MCF 10A (cell line): ENCODE results near the gene PRKAR2B. TPM values are rescaled to one million over a fixed set of nuclear protein-coding genes. Genes with fewer than 3 reads are reported as not detected.

Source experiments
- BruUV-seq: library from RNA; stranded (reverse); fragments of 400-500 nt; replicated peaks from 2 replicates; lab custom pipeline; 2021; lab: Mats Ljungman, UMichigan
- CTCF ChIA-PET: fragments of 300-600 bp; sonication (Branson Sonifier 250); formaldehyde crosslinking; extraction: SDS; loops from one replicate; lab custom pipeline; 2021; ENCODE audit warnings: antibody characterized with exemption, inconsistent platforms; lab: Yijun Ruan, JAX
- POLR2A ChIA-PET: fragments of 300-600, 350-650 bp; sonication (Branson Sonifier 250); formaldehyde crosslinking; extraction: SDS; loops from one replicate; lab custom pipeline; 2020; ENCODE audit warnings: antibody characterized with exemption, inconsistent platforms; lab: Yijun Ruan, JAX
- DNase-seq: peaks from one replicate; pipeline ENCODE4 v3.0.0-alpha.2; 2018; ENCODE audit not compliant: unreplicated experiment
- H3K27ac Mint-ChIP-seq: one replicate; pipeline ENCODE4 v1.8.0; 2022; ENCODE audit warnings: mild to moderate bottlenecking, low read depth, mixed read lengths; ENCODE audit not compliant: unreplicated experiment
- H3K27me3 Mint-ChIP-seq: one replicate; pipeline ENCODE4 v1.8.0; 2022; ENCODE audit warnings: mixed read lengths; ENCODE audit not compliant: insufficient read depth, unreplicated experiment
- H3K36me3 Mint-ChIP-seq: one replicate; pipeline ENCODE4 v1.8.0; 2022; ENCODE audit warnings: mild to moderate bottlenecking, moderate library complexity, mixed read lengths; ENCODE audit not compliant: insufficient read depth, unreplicated experiment
- H3K4me1 Mint-ChIP-seq: one replicate; pipeline ENCODE4 v1.8.0; 2022; ENCODE audit warnings: mixed read lengths; ENCODE audit not compliant: insufficient read depth, unreplicated experiment
- H3K4me3 Mint-ChIP-seq: one replicate; pipeline ENCODE4 v1.8.0; 2022; ENCODE audit warnings: mild to moderate bottlenecking, moderate library complexity, mixed read lengths; ENCODE audit not compliant: unreplicated experiment
- H3K9me3 Mint-ChIP-seq: one replicate; pipeline ENCODE4 v1.8.0; 2022; ENCODE audit warnings: mixed read lengths; ENCODE audit not compliant: unreplicated experiment
- CTCF ChIP-seq: fragments of 200-600 bp; IDR thresholded peaks from one replicate; pipeline ENCODE4 v1.8.0; 2022; ENCODE audit warnings: antibody characterized with exemption, mild to moderate bottlenecking; ENCODE audit not compliant: unreplicated experiment
- intact Hi-C: fragments of 100-400 bp; cut with micrococcal nuclease; formaldehyde crosslinking; loops from 2 replicates; pipeline ENCODE4 v1.14.1; 2022
- total RNA-seq: library from RNA; stranded (reverse); gene quantifications from 2 replicates; pipeline ENCODE4 v1.2.3, GENCODE V29; 2022

The PRKAR2B gene
- total RNA-seq, 1 experiment from 2014 or later = not detected

GRCh38 chr7:107056728-107057473 is 12.4 kb downstream of the PRKAR2B start:
- no peaks in the 10 kb centered on the region for H3K4me1 Mint-ChIP-seq
- no peak for DNase-seq
- BruUV-seq = no TSS peak
- intact Hi-C loops = no loop called here
- no peak overlapping the region for H3K27ac Mint-ChIP-seq
- H3K4me3 Mint-ChIP-seq = no peak overlapping the region
- ChIA-PET POLR2A (no interaction called here), CTCF (interaction anchor here (0.6 to 0.7 kb wide), 3 partner anchors 12 to 577 kb away, joined by 3 read pairs; partner anchors contain the start of gene PRKAR2B)
- no peaks in the 10 kb centered on the region for H3K36me3 Mint-ChIP-seq
- no peaks in the 10 kb centered on the region for H3K9me3 Mint-ChIP-seq
- peaks cover 53% of the 10 kb centered on the region for H3K27me3 Mint-ChIP-seq
- no peak for TF ChIP-seq CTCF

- BruUV-seq = no TSS peak
- ChIA-PET CTCF (interaction anchor here (0.7 kb wide), 2 partner anchors 267 to 578 kb away, joined by 3 read pairs; no protein-coding TSS in a partner anchor), POLR2A (no interaction called here)
- no peaks in the 10 kb centered on the region for H3K36me3 Mint-ChIP-seq
- TF ChIP-seq CTCF = no peak
- DNase-seq = no peak
- no peaks in the 10 kb centered on the region for H3K9me3 Mint-ChIP-seq
- intact Hi-C loops = no loop called here
- H3K27me3 Mint-ChIP-seq = peaks cover 50% of the 10 kb centered on the region
- no peaks in the 10 kb centered on the region for H3K4me1 Mint-ChIP-seq
- no peak overlapping the region for H3K4me3 Mint-ChIP-seq
- H3K27ac Mint-ChIP-seq = no peak overlapping the region
These were observed 12.9 kb downstream of the PRKAR2B start for GRCh38 chr7:107057474-107057833.

- BruUV-seq = no TSS peak
- Mint-ChIP-seq H3K27ac (no peak overlapping the region), H3K36me3 (no peaks in the 10 kb centered on the region), H3K4me3 (no peak overlapping the region), H3K27me3 (peaks cover 67% of the 10 kb centered on the region), H3K4me1 (no peaks in the 10 kb centered on the region), H3K9me3 (no peaks in the 10 kb centered on the region)
- ChIA-PET CTCF (no interaction called here), POLR2A (no interaction called here)
- no peak for TF ChIP-seq CTCF
- intact Hi-C loops = no loop called here
- DNase-seq = no peak
These were observed 15.0 kb downstream of the PRKAR2B start for GRCh38 chr7:107059468-107059867.

GRCh38 chr7:107063245-107064120 is 19.0 kb downstream of the PRKAR2B start:
- no peak overlapping the region for H3K4me3 Mint-ChIP-seq
- ChIA-PET POLR2A (no interaction called here), CTCF (interaction anchor here (0.5 to 1.2 kb wide), 3 partner anchors 24 to 116 kb away, joined by 3 to 4 read pairs (median 3); no protein-coding TSS in a partner anchor)
- H3K9me3 Mint-ChIP-seq = no peaks in the 10 kb centered on the region
- no peak for TF ChIP-seq CTCF
- H3K27ac Mint-ChIP-seq = no peak overlapping the region
- peaks cover 66% of the 10 kb centered on the region for H3K27me3 Mint-ChIP-seq
- no TSS peak for BruUV-seq
- no peaks in the 10 kb centered on the region for H3K4me1 Mint-ChIP-seq
- H3K36me3 Mint-ChIP-seq = no peaks in the 10 kb centered on the region
- intact Hi-C loops = no loop called here
- no peak for DNase-seq
